Activated naive CD4-positive, alpha-beta T cell treated with Interleukin-2 at 50 U/mL for 16 hours (primary cell): Measurements from ENCODE around the gene MRPS23.
A peak's percentile ranks its signal among the peaks of the same experiment; 100 is the strongest.

Experiments
- DNase-seq: peaks from one replicate; pipeline ENCODE4 v3.0.0-alpha.2; 2020

MRPS23 gene

GRCh38 chr17:57877803-57878377 lies 28.0 kb upstream of the MRPS23 start:
- DNase-seq, result no peak

- DNase-seq, result no peak
Measured at GRCh38 chr17:57876866-57877237, 27.0 kb upstream of the MRPS23 start.

- DNase-seq, result no peak
Measured at GRCh38 chr17:57876023-57876865, 26.4 kb upstream of the MRPS23 start.

GRCh38 chr17:57875290-57876022 lies 25.6 kb upstream of the MRPS23 start:
- DNase-seq, result no peak

GRCh38 chr17:57874434-57875289 lies 24.8 kb upstream of the MRPS23 start:
- peak; percentile 24 for DNase-seq

- no peak for DNase-seq
Measured at GRCh38 chr17:57874058-57874419, 24.2 kb upstream of the MRPS23 start.

- no peak for DNase-seq
Measured at GRCh38 chr17:57873261-57874057, 23.6 kb upstream of the MRPS23 start.

GRCh38 chr17:57872536-57872935 lies 22.7 kb upstream of the MRPS23 start:
- DNase-seq, result no peak

- no peak for DNase-seq
Measured at GRCh38 chr17:57871863-57872262, 22.0 kb upstream of the MRPS23 start.

GRCh38 chr17:57871155-57871554 lies 21.3 kb upstream of the MRPS23 start:
- DNase-seq, result no peak

GRCh38 chr17:57870283-57870635 lies 20.4 kb upstream of the MRPS23 start:
- DNase-seq, result no peak

GRCh38 chr17:57869617-57870282 lies 19.9 kb upstream of the MRPS23 start:
- DNase-seq, result no peak

GRCh38 chr17:57868910-57869616 lies 19.2 kb upstream of the MRPS23 start:
- no peak for DNase-seq

GRCh38 chr17:57868007-57868909 lies 18.4 kb upstream of the MRPS23 start:
- DNase-seq, result no peak

GRCh38 chr17:57867126-57867525 lies 17.3 kb upstream of the MRPS23 start:
- DNase-seq, result no peak

GRCh38 chr17:57866723-57867122 lies 16.9 kb upstream of the MRPS23 start:
- DNase-seq, result no peak

GRCh38 chr17:57866319-57866718 lies 16.5 kb upstream of the MRPS23 start:
- DNase-seq, result no peak

- no peak for DNase-seq
Measured at GRCh38 chr17:57864273-57864672, 14.4 kb upstream of the MRPS23 start.

GRCh38 chr17:57862694-57863667 lies 13.1 kb upstream of the MRPS23 start:
- no peak for DNase-seq
